NCI-H526 treated with DMSO at 0.1 percent for 48 hours (cell line): ENCODE measurements around the gene KLC1.

ENCODE experiments used
- DNase-seq: peaks from one replicate; lab custom pipeline; 2025; lab: John Stamatoyannopoulos, UW

The KLC1 gene

GRCh38 chr14:103721334-103722120, 92.5 kb downstream of the KLC1 start:
- DNase-seq: no peak

- DNase-seq: no peak
These were observed 94.7 kb downstream of the KLC1 start for GRCh38 chr14:103723748-103724081.

GRCh38 chr14:103724116-103724515, 95.1 kb downstream of the KLC1 start:
- no peak for DNase-seq

- no peak for DNase-seq
These were observed 96.1 kb downstream of the KLC1 start for GRCh38 chr14:103725001-103725682.

GRCh38 chr14:103725739-103726395, 96.9 kb downstream of the KLC1 start:
- no peak for DNase-seq

GRCh38 chr14:103726474-103726873, 97.5 kb downstream of the KLC1 start:
- DNase-seq: no peak

GRCh38 chr14:103727313-103727980, 98.4 kb downstream of the KLC1 start:
- no peak for DNase-seq

GRCh38 chr14:103728141-103728540, 99.1 kb downstream of the KLC1 start:
- no peak for DNase-seq

- no peak for DNase-seq
These were observed 99.7 kb downstream of the KLC1 start for GRCh38 chr14:103728721-103729120.

- DNase-seq: no peak
These were observed 100.8 kb downstream of the KLC1 start for GRCh38 chr14:103729496-103730448.

GRCh38 chr14:103730490-103731035, 101.6 kb downstream of the KLC1 start:
- DNase-seq: no peak

GRCh38 chr14:103731481-103731880, 102.5 kb downstream of the KLC1 start:
- no peak for DNase-seq

GRCh38 chr14:103731916-103732867, 103.2 kb downstream of the KLC1 start:
- no peak for DNase-seq

- peak; percentile 41 for DNase-seq
These were observed 104.0 kb downstream of the KLC1 start for GRCh38 chr14:103732868-103733620.

GRCh38 chr14:103733651-103734050, 104.6 kb downstream of the KLC1 start:
- peak; percentile 80 for DNase-seq

GRCh38 chr14:103734081-103734888, 105.3 kb downstream of the KLC1 start:
- DNase-seq: no peak

- no peak for DNase-seq
These were observed 106.0 kb downstream of the KLC1 start for GRCh38 chr14:103735022-103735421.

- DNase-seq: no peak
These were observed 106.4 kb downstream of the KLC1 start for GRCh38 chr14:103735439-103735814.
